SK-N-SH (cell line): Measurements from ENCODE around the gene TRPT1.

Experiments used
- CHD2 ChIP-seq: fragments of 150-350 bp; IDR thresholded peaks from 2 replicates; pipeline ENCODE4 v1.6.1; 2018; ENCODE audit warnings: low read length; ENCODE audit not compliant: partially characterized antibody
- CTCF ChIP-seq: fragments of 200-600 bp; sonication (generic); IDR thresholded peaks from 2 replicates; pipeline ENCODE4 v1.6.1; 2017; ENCODE audit warnings: antibody characterized with exemption, mild to moderate bottlenecking, moderate library complexity
- EP300 ChIP-seq, 2 experiments: IDR thresholded peaks; 2 replicates each; pipeline versions ENCODE4 v1.4.0 to v1.6.1; 2012; ENCODE audit warnings: borderline replicate concordance in 1 of 2, low read depth in 1 of 2, low read length in 1 of 2
- FOXJ3 ChIP-seq: sonication (generic); formaldehyde crosslinking; IDR thresholded peaks from 2 replicates; pipeline ENCODE4 v1.5.1; 2020; ENCODE audit warnings: mild to moderate bottlenecking, missing genetic modification reagents
- GABPA ChIP-seq: IDR thresholded peaks from 2 replicates; pipeline ENCODE4 v1.4.0; 2012; ENCODE audit warnings: low read depth, mild to moderate bottlenecking
- POLR2AphosphoS5 ChIP-seq: IDR thresholded peaks from 2 replicates; pipeline ENCODE4 v1.6.1; 2012; ENCODE audit warnings: low read depth, low read length
- RAD21 ChIP-seq: IDR thresholded peaks from 2 replicates; pipeline ENCODE4 v1.6.1; 2012; ENCODE audit warnings: mild to moderate bottlenecking, low read length
- RCOR1 ChIP-seq: fragments of 150-350 bp; IDR thresholded peaks from 2 replicates; pipeline ENCODE4 v1.6.1; 2017; ENCODE audit warnings: antibody characterized with exemption, low read length
- REST ChIP-seq: IDR thresholded peaks from 2 replicates; pipeline ENCODE4 v1.6.1; 2012; ENCODE audit warnings: mild to moderate bottlenecking, low read depth, low read length, moderate library complexity
- RFX5 ChIP-seq: IDR thresholded peaks from 2 replicates; pipeline ENCODE4 v1.6.1; 2012; ENCODE audit warnings: mild to moderate bottlenecking, improper control_type of control experiment, low read length
- USF1 ChIP-seq: IDR thresholded peaks from 2 replicates; pipeline ENCODE4 v1.4.0; 2012; ENCODE audit warnings: low read depth, borderline replicate concordance
- TF ChIP-seq, protein P1 (sequence below): fragments of 150-350 bp; IDR thresholded peaks from 2 replicates; pipeline ENCODE4 v1.6.1; 2017; ENCODE audit warnings: antibody characterized with exemption, low read length, low read depth, borderline replicate concordance

DNA sequence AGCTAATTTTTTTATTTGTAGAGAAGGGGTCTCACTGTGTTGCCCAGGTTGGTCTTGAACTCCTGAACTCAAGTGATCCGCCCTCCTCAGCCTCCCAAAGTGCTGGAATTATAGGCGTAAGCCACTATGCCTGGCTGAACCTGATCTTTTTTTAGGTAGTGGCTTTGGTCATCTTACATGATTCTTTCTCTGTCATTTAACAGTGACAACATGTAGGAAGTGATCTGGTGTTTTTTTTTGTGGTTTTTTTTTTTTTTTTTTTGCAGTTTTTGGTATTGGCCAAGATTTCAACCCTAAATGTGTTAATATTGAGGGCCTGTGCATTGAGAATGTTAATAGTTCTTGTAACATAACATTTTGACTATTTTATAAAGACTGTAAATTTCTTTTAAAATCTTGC lies 27.5 kb downstream of the TRPT1 start:
- TF ChIP-seq FOXJ3 (no peak), POLR2AphosphoS5 (no peak), RCOR1 (no peak), CTCF (no peak), EP300 (IDR thresholded peaks at IDR 0.05; ENCODE audit: borderline replicate concordance in 1 of 2, low read depth in 1 of 2, low read length in 1 of 2) (no peak), GABPA (no peak), CHD2 (no peak), REST (no peak), USF1 (no peak), RAD21 (no peak), RFX5 (no peak)
- TF ChIP-seq, protein P1, sequence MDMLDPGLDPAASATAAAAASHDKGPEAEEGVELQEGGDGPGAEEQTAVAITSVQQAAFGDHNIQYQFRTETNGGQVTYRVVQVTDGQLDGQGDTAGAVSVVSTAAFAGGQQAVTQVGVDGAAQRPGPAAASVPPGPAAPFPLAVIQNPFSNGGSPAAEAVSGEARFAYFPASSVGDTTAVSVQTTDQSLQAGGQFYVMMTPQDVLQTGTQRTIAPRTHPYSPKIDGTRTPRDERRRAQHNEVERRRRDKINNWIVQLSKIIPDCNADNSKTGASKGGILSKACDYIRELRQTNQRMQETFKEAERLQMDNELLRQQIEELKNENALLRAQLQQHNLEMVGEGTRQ: no peak
